HepG2 (cell line): Measurements from ENCODE around the gene FCRLA. TPM values are rescaled to one million over a fixed set of nuclear protein-coding genes. Genes with fewer than 3 reads are reported as not detected.

Experiments used
- BHLHE40 ChIP-seq: IDR thresholded peaks from 2 replicates; pipeline ENCODE4 v1.6.1; 2011; ENCODE audit warnings: low read length, improper control_type of control experiment
- EEA1 ChIP-seq: sonication (generic); formaldehyde crosslinking; IDR thresholded peaks from 2 replicates; pipeline ENCODE4 v1.5.1; 2020; ENCODE audit warnings: mild to moderate bottlenecking, missing genetic modification reagents, borderline replicate concordance
- FOSL1 ChIP-seq: sonication (generic); formaldehyde crosslinking; IDR thresholded peaks from 2 replicates; pipeline ENCODE4 v1.9.0; 2021; ENCODE audit warnings: missing genetic modification reagents, borderline replicate concordance
- HNRNPL ChIP-seq: fragments of 200-400 bp; formaldehyde crosslinking; IDR thresholded peaks from 2 replicates; pipeline ENCODE4 v1.6.1; 2017; ENCODE audit warnings: mild to moderate bottlenecking, low read depth, low read length
- KIAA2018 ChIP-seq: sonication (generic); formaldehyde crosslinking; IDR thresholded peaks from 2 replicates; pipeline ENCODE4 v1.5.0; 2020; ENCODE audit warnings: mild to moderate bottlenecking, missing genetic modification reagents, borderline replicate concordance
- MAZ ChIP-seq, 2 experiments: sonication (generic) in 1 of 2; formaldehyde crosslinking in 1 of 2; IDR thresholded peaks; 2 replicates each; pipeline versions ENCODE4 v1.5.0 to v1.6.1; 2012 to 2020; ENCODE audit warnings: low read depth in 2 of 2, mild to moderate bottlenecking in 2 of 2, borderline replicate concordance in 1 of 2, improper control_type of control experiment in 1 of 2, low read length in 1 of 2, missing genetic modification reagents in 1 of 2, moderate library complexity in 1 of 2
- RERE ChIP-seq: IDR thresholded peaks from 2 replicates; pipeline ENCODE4 v1.6.1; 2016; ENCODE audit warnings: low read depth, missing genetic modification reagents, missing compliant biosample characterization
- ZFX ChIP-seq: sonication (generic); formaldehyde crosslinking; IDR thresholded peaks from 2 replicates; pipeline ENCODE4 v1.4.0; 2020; ENCODE audit warnings: mild to moderate bottlenecking, low read depth, missing genetic modification reagents, moderate library complexity
- ZMYM3 ChIP-seq: sonication (generic); formaldehyde crosslinking; IDR thresholded peaks from 2 replicates; pipeline ENCODE4 v1.5.1; 2020; ENCODE audit warnings: mild to moderate bottlenecking, missing genetic modification reagents
- ZNF432 ChIP-seq: sonication (generic); formaldehyde crosslinking; IDR thresholded peaks from 2 replicates; pipeline ENCODE4 v1.5.0; 2020; ENCODE audit warnings: missing genetic modification reagents, mild to moderate bottlenecking, borderline replicate concordance
- ZNF44 ChIP-seq: sonication (generic); formaldehyde crosslinking; IDR thresholded peaks from 2 replicates; pipeline ENCODE4 v1.5.1; 2020; ENCODE audit warnings: mild to moderate bottlenecking, missing genetic modification reagents
- ZNF503 ChIP-seq: sonication (generic); formaldehyde crosslinking; IDR thresholded peaks from 2 replicates; pipeline ENCODE4 v1.4.0; 2020; ENCODE audit warnings: missing genetic modification reagents
- ZNF747 ChIP-seq: sonication (generic); formaldehyde crosslinking; IDR thresholded peaks from 2 replicates; pipeline ENCODE4 v1.8.1; 2023; ENCODE audit warnings: missing genetic modification reagents, mild to moderate bottlenecking, borderline replicate concordance
- polyA plus RNA-seq, 8 experiments: library from polyadenylated mRNA; depleted of rRNA in 3 of 8; stranded (reverse) in 7 of 8; unstranded in 1 of 8; fragments of >200 nt; fragmentation: Illumina TruSeq in 4 of 8; extraction: Trizol in 4 of 8; gene quantifications; 2 replicates each; pipeline versions ENCODE4 v1.2.1 to v1.2.3, GENCODE V29; 2011 to 2016; ENCODE audit warnings: low read depth in 4 of 8, missing spikeins in 1 of 8, mixed read lengths in 1 of 8; ENCODE audit not compliant: insufficient read depth in 1 of 8
- total RNA-seq, 5 experiments: library from RNA; depleted of rRNA; stranded (reverse); fragments of >200 nt; fragmentation: Illumina TruSeq; extraction: Trizol; gene quantifications; 2 replicates each; pipeline ENCODE4 v1.2.3, GENCODE V29; 2016; ENCODE audit warnings: low read depth in 1 of 5

The FCRLA gene
- total and polyA plus RNA-seq, 2 of the 13 experiments (the other 11 are each of a cell fraction or from before 2014, with no cell fraction given): not detected

GRCh38 chr1:161727256-161727924 is 20.4 kb downstream of the FCRLA start (continued):
- TF ChIP-seq RERE (CRISPR knock-in tag) (no peak), ZFX (CRISPR knock-in tag) (peak; percentile 52), ZNF44 (CRISPR knock-in tag) (no peak), ZMYM3 (CRISPR knock-in tag) (no peak), ZNF747 (CRISPR knock-in tag) (no peak), EEA1 (CRISPR knock-in tag) (no peak), BHLHE40 (peak; percentile 30; the same call in 1 of the 2 replicates), MAZ (IDR thresholded peaks at IDR 0.05; ENCODE audit: borderline replicate concordance, low read depth, low read length) (no peak), MAZ (CRISPR knock-in tag; IDR thresholded peaks at IDR 0.05; ENCODE audit: low read depth) (no peak), KIAA2018 (no peak), HNRNPL (no peak), ZNF432 (CRISPR knock-in tag) (no peak), ZNF503 (CRISPR knock-in tag) (no peak), FOSL1 (CRISPR knock-in tag) (no peak)
